IMR-90 (cell line): ENCODE results near the gene CAMK4. TPM values are rescaled to one million over a fixed set of nuclear protein-coding genes. Genes with fewer than 3 reads are reported as not detected.

ENCODE experiments used
- ATAC-seq: fragments of 200-7000 bp; cut with Tn5 transposase; 2 replicates; pipeline ENCODE4 v1.9.1; 2020; ENCODE audit warnings: low read depth, mild to moderate bottlenecking, moderate library complexity
- BruUV-seq: library from RNA; stranded (reverse); fragments of 400-500 nt; replicated peaks from 2 replicates; lab custom pipeline; 2021; lab: Mats Ljungman, UMichigan
- CTCF ChIA-PET: fragments of 300-600 bp; formaldehyde crosslinking; extraction: SDS; loops from one replicate; lab custom pipeline; 2021; ENCODE audit warnings: antibody characterized with exemption; lab: Yijun Ruan, JAX
- POLR2A ChIA-PET: fragments of 300-600 bp; sonication (Branson Sonifier 250); formaldehyde crosslinking; loops from one replicate; lab custom pipeline; 2022; ENCODE audit warnings: antibody characterized with exemption; ENCODE audit not compliant: unreplicated experiment; lab: Charles Lee
- DNase-seq: peaks from one replicate; pipeline ENCODE4 v3.0.0; 2013
- H2AFZ ChIP-seq: replicated peaks from 2 replicates; pipeline ENCODE3; 2013; ENCODE audit warnings: low read length, mild to moderate bottlenecking; ENCODE audit not compliant: poor library complexity
- H2AK5ac ChIP-seq: 2 replicates; pipeline ENCODE4 v1.6.1; 2013; ENCODE audit warnings: low read depth, low read length, inconsistent platforms
- H2AK9ac ChIP-seq: replicated peaks from 2 replicates; pipeline ENCODE3; 2013; ENCODE audit warnings: mild to moderate bottlenecking, low read depth, low read length, moderate library complexity; ENCODE audit not compliant: poor library complexity
- H2BK120ac ChIP-seq: 2 replicates; pipeline ENCODE4 v1.6.1; 2013; ENCODE audit warnings: low read depth, low read length, inconsistent platforms
- H2BK15ac ChIP-seq: 3 replicates; pipeline ENCODE4 v1.6.1; 2013; ENCODE audit warnings: low read depth, low read length, inconsistent platforms
- H2BK20ac ChIP-seq: 2 replicates; pipeline ENCODE4 v1.6.1; 2013; ENCODE audit warnings: low read depth, mild to moderate bottlenecking, inconsistent platforms, low read length, moderate library complexity
- H2BK5ac ChIP-seq: 2 replicates; pipeline ENCODE4 v1.6.1; 2013; ENCODE audit warnings: mild to moderate bottlenecking, low read depth, low read length, inconsistent platforms; ENCODE audit not compliant: poor library complexity, severe bottlenecking
- H3K14ac ChIP-seq: replicated peaks from 2 replicates; pipeline ENCODE4 v1.6.1; 2013; ENCODE audit warnings: low read depth, low read length, inconsistent platforms
- H3K18ac ChIP-seq: 2 replicates; pipeline ENCODE4 v1.6.1; 2013; ENCODE audit warnings: low read depth, low read length, control low read depth
- H3K23ac ChIP-seq: 2 replicates; pipeline ENCODE4 v1.6.1; 2013; ENCODE audit warnings: low read depth, low read length, inconsistent platforms
- H3K27ac ChIP-seq: 2 replicates; pipeline ENCODE4 v1.5.1; 2013; ENCODE audit warnings: mild to moderate bottlenecking, control low read depth, low read length; ENCODE audit not compliant: insufficient read depth
- H3K27me3 ChIP-seq: 2 replicates; pipeline ENCODE4 v1.6.1; 2013; ENCODE audit warnings: low read length; ENCODE audit not compliant: control insufficient read depth, insufficient read depth
- H3K36me3 ChIP-seq: 2 replicates; pipeline ENCODE4 v1.6.1; 2013; ENCODE audit warnings: low read length, mixed read lengths; ENCODE audit not compliant: control insufficient read depth, insufficient read depth
- H3K4ac ChIP-seq: 2 replicates; pipeline ENCODE4 v1.6.1; 2013; ENCODE audit warnings: low read depth, low read length, inconsistent platforms
- H3K4me1 ChIP-seq: 2 replicates; pipeline ENCODE4 v1.6.1; 2013; ENCODE audit warnings: low read length, mixed read lengths; ENCODE audit not compliant: control insufficient read depth, insufficient read depth
- H3K4me2 ChIP-seq: 2 replicates; pipeline ENCODE4 v1.6.1; 2013; ENCODE audit warnings: low read depth, mild to moderate bottlenecking, control low read depth, low read length, moderate library complexity
- H3K4me3 ChIP-seq: 2 replicates; pipeline ENCODE4 v1.5.1; 2013; ENCODE audit warnings: low read depth, mild to moderate bottlenecking, control low read depth, low read length, moderate library complexity; ENCODE audit not compliant: insufficient read depth
- H3K56ac ChIP-seq: 2 replicates; pipeline ENCODE4 v1.6.1; 2013; ENCODE audit warnings: low read length, inconsistent platforms; ENCODE audit not compliant: insufficient read depth; ENCODE audit errors: extremely low read depth
- H3K79me1 ChIP-seq, 2 experiments: 2 replicates each; pipeline ENCODE4 v1.6.1; 2013; ENCODE audit warnings: low read length in 2 of 2, inconsistent platforms in 1 of 2, low read depth in 1 of 2
- H3K9ac ChIP-seq: 2 replicates; pipeline ENCODE4 v1.6.1; 2013; ENCODE audit warnings: low read depth, low read length, control low read depth
- H3K9me1 ChIP-seq: 2 replicates; pipeline ENCODE4 v1.6.1; 2013; ENCODE audit warnings: low read length, inconsistent platforms; ENCODE audit not compliant: insufficient read depth
- H3K9me3 ChIP-seq: 2 replicates; pipeline ENCODE4 v1.6.1; 2013; ENCODE audit warnings: low read length; ENCODE audit not compliant: control insufficient read depth, insufficient read depth
- H4K20me1 ChIP-seq: 2 replicates; pipeline ENCODE4 v1.6.1; 2013; ENCODE audit warnings: low read length, inconsistent platforms; ENCODE audit not compliant: insufficient read depth
- H4K5ac ChIP-seq: 2 replicates; pipeline ENCODE4 v1.6.1; 2013; ENCODE audit warnings: mild to moderate bottlenecking, low read depth, low read length, control low read depth
- H4K8ac ChIP-seq, 2 experiments: 2 replicates each; pipeline ENCODE4 v1.6.1; 2013; ENCODE audit warnings: low read depth in 2 of 2, low read length in 2 of 2, control low read depth in 1 of 2, inconsistent platforms in 1 of 2
- H4K91ac ChIP-seq: 2 replicates; pipeline ENCODE4 v1.6.1; 2013; ENCODE audit warnings: low read depth, low read length, inconsistent platforms; ENCODE audit not compliant: insufficient read depth
- CEBPB ChIP-seq: IDR thresholded peaks from 2 replicates; pipeline ENCODE4 v1.6.1; 2012; ENCODE audit warnings: low read depth, low read length, improper control_type of control experiment
- CHD1 ChIP-seq: IDR thresholded peaks from 2 replicates; pipeline ENCODE4 v1.6.1; 2012; ENCODE audit warnings: low read depth, low read length, improper control_type of control experiment
- CTCF ChIP-seq: conservative IDR thresholded peaks from 2 replicates; pipeline ENCODE4 v1.5.1; 2012; ENCODE audit warnings: mild to moderate bottlenecking, low read depth, low read length, improper control_type of control experiment
- FOS ChIP-seq: fragments of 150-350 bp; IDR thresholded peaks from 2 replicates; pipeline ENCODE4 v1.6.1; 2016; ENCODE audit warnings: low read depth, low read length
- MAFK ChIP-seq: IDR thresholded peaks from 2 replicates; pipeline ENCODE4 v1.6.1; 2012; ENCODE audit warnings: low read depth, low read length, improper control_type of control experiment
- MAZ ChIP-seq: IDR thresholded peaks from 2 replicates; pipeline ENCODE4 v1.6.1; 2012; ENCODE audit warnings: low read depth, mild to moderate bottlenecking, low read length, improper control_type of control experiment, moderate library complexity, borderline replicate concordance
- MXI1 ChIP-seq: IDR thresholded peaks from 2 replicates; pipeline ENCODE4 v1.6.1; 2012; ENCODE audit warnings: low read depth, mild to moderate bottlenecking, low read length, moderate library complexity, borderline replicate concordance
- NFE2L2 ChIP-seq: fragments of 150-350 bp; IDR thresholded peaks from 2 replicates; pipeline ENCODE4 v1.6.1; 2016; ENCODE audit warnings: low read depth, mild to moderate bottlenecking, low read length
- POLR2A ChIP-seq: IDR thresholded peaks from 2 replicates; pipeline ENCODE4 v1.6.1; 2012; ENCODE audit warnings: mild to moderate bottlenecking, low read depth, low read length
- RCOR1 ChIP-seq: IDR thresholded peaks from 2 replicates; pipeline ENCODE4 v1.6.1; 2012; ENCODE audit warnings: mild to moderate bottlenecking, low read length, improper control_type of control experiment; ENCODE audit not compliant: insufficient replicate concordance
- USF2 ChIP-seq: fragments of 150-350 bp; IDR thresholded peaks from 2 replicates; pipeline ENCODE4 v1.6.1; 2017; ENCODE audit warnings: mild to moderate bottlenecking, antibody characterized with exemption, low read length, low read depth
- dilution Hi-C: fragments of 300-500 bp; cut with HindIII; formaldehyde crosslinking; loops from one replicate; pipeline ENCODE4 v1.14.3; 2018; ENCODE audit warnings: low sequenced_read_pairs; ENCODE audit not compliant: unreplicated experiment
- in situ Hi-C: fragments of 300-500 bp; cut with MboI; formaldehyde crosslinking; loops from 3 replicates; pipeline ENCODE4 v1.14.3; 2019; ENCODE audit warnings: low sequenced_read_pairs, inconsistent platforms, mixed read lengths
- intact Hi-C: fragments of 100-400 bp; cut with micrococcal nuclease; formaldehyde crosslinking; loops from 2 replicates; pipeline ENCODE4 v1.10.0; 2022
- polyA plus RNA-seq, 3 experiments: library from polyadenylated mRNA; depleted of rRNA; stranded (reverse); fragments of >200 nt; gene quantifications; 2 replicates each; pipeline ENCODE4 v1.2.3, GENCODE V29; 2012; ENCODE audit warnings: low replicate concordance in 1 of 3
- total RNA-seq: library from RNA; depleted of rRNA; stranded (reverse); fragments of >200 nt; gene quantifications from 2 replicates; pipeline ENCODE4 v1.2.3, GENCODE V29; 2012

The CAMK4 gene
- total and polyA plus RNA-seq, 2 of the 4 experiments (the other 2 are of a cell fraction) = 3.7 to 4.8 TPM

- Histone ChIP-seq H3K9ac (no peak overlapping the region), H2AFZ (no peak overlapping the region), H3K18ac (no peak overlapping the region), H3K4ac (no peak overlapping the region), H4K8ac (no peak overlapping the region), H3K79me1 (no peaks in the 10 kb centered on the region), H3K36me3 (no peaks in the 10 kb centered on the region), H2BK120ac (no peak overlapping the region), H3K9me1 (0 out of 2 replicates have a peak, but pooled peaks cover 2% of the 10 kb centered on the region), H2AK9ac (no peak overlapping the region), H3K4me1 (no peaks in the 10 kb centered on the region; the same call in 1 of the 2 replicates), H4K20me1 (no peaks in the 10 kb centered on the region), H3K14ac (no peak overlapping the region), H3K4me3 (no peak overlapping the region), H3K56ac (no peak overlapping the region), H2BK5ac (no peak overlapping the region), H2BK15ac (no peak overlapping the region), H3K23ac (no peak overlapping the region), H4K91ac (no peak overlapping the region), H3K27ac (no peak overlapping the region), H2AK5ac (no peak overlapping the region), H4K5ac (no peak overlapping the region), H3K4me2 (no peak overlapping the region), H3K9me3 (no peaks in the 10 kb centered on the region), H2BK20ac (no peak overlapping the region), H3K27me3 (no peaks in the 10 kb centered on the region)
- intact Hi-C loops = no loop called here
- dilution Hi-C loops = no loop called here
- in situ Hi-C loops = no loop called here
- BruUV-seq = no TSS peak
- DNase-seq = no peak
- TF ChIP-seq FOS (no peak), RCOR1 (no peak), MXI1 (no peak), MAFK (no peak), POLR2A (no peak), CEBPB (no peak), NFE2L2 (no peak), CTCF (no peak), MAZ (no peak), CHD1 (no peak), USF2 (no peak)
- ChIA-PET CTCF (interaction anchor here (0.7 kb wide), 1 partner anchor 18 kb away, joined by 3 read pairs; no protein-coding TSS in a partner anchor), POLR2A (interaction anchor here (0.5 kb wide), 1 partner anchor 31 kb away, joined by 4 read pairs; no protein-coding TSS in a partner anchor)
- no peak for ATAC-seq
Measured at GRCh38 chr5:111385051-111385450, 160.9 kb downstream of the CAMK4 start.
